H1 (cell line): Measurements from ENCODE around the gene PPID. TPM values are rescaled to one million over a fixed set of nuclear protein-coding genes. Genes with fewer than 3 reads are reported as not detected.

ENCODE experiments used
- HDAC2 ChIP-seq, 2 experiments: fragments of 300-600 bp in 1 of 2; sonication (generic) in 1 of 2; IDR thresholded peaks; 2 replicates each; pipeline ENCODE4 v1.6.1; 2011 to 2012; ENCODE audit warnings: low read depth in 2 of 2, low read length in 2 of 2, mild to moderate bottlenecking in 2 of 2, moderate library complexity in 2 of 2, borderline replicate concordance in 1 of 2, inconsistent platforms in 1 of 2
- SP2 ChIP-seq: IDR thresholded peaks from 2 replicates; pipeline ENCODE4 v1.6.1; 2012; ENCODE audit warnings: mild to moderate bottlenecking, low read length, inconsistent platforms
- SP4 ChIP-seq: IDR thresholded peaks from 2 replicates; pipeline ENCODE4 v1.6.1; 2012; ENCODE audit warnings: low read length, inconsistent platforms
- polyA plus RNA-seq, 7 experiments: library from polyadenylated mRNA; depleted of rRNA in 3 of 7; stranded (reverse) in 5 of 7; unstranded in 2 of 7; fragments of >200 nt in 5 of 7; fragments of 200-250 nt in 2 of 7; gene quantifications; 1 replicate in 5 of 7; 2 replicates in 1 of 7; 4 replicates in 1 of 7; pipeline versions ENCODE4 v1.2.1 to v1.2.3, GENCODE V29; 2011 to 2013; ENCODE audit warnings: missing spikeins in 2 of 7, mixed read lengths in 2 of 7
- total RNA-seq: library from RNA; stranded (reverse); fragmentation: NEBNext Ultra II Directional; extraction: Animal tissue kit (Norgen Biotek cat#: 25700); gene quantifications from 2 replicates; pipeline ENCODE4 v1.2.1, GENCODE V29; 2021

PPID gene
- total and polyA plus RNA-seq, 2 of the 8 experiments (the other 6 are each of a cell fraction or from before 2014, with no cell fraction given), result 20.2 to 53.2 TPM

- TF ChIP-seq HDAC2 (IDR thresholded peaks at IDR 0.05; ENCODE audit: borderline replicate concordance in 1 of 2, low read depth in 2 of 2, low read length in 2 of 2) (no peak), SP2 (no peak), SP4 (no peak)
These were observed 41.6 kb downstream of the PPID start (continued) for GRCh38 chr4:158681629-158682028.
